ENCODE results near the gene C2orf74.
A peak's percentile ranks its signal among the peaks of the same experiment; 100 is the strongest.
"Not testable (repeated sequence)": the region's sequence is repeated elsewhere in the genome, so short reads cannot be mapped to it uniquely, and the experiment has no call there.

C2orf74 gene

DNA sequence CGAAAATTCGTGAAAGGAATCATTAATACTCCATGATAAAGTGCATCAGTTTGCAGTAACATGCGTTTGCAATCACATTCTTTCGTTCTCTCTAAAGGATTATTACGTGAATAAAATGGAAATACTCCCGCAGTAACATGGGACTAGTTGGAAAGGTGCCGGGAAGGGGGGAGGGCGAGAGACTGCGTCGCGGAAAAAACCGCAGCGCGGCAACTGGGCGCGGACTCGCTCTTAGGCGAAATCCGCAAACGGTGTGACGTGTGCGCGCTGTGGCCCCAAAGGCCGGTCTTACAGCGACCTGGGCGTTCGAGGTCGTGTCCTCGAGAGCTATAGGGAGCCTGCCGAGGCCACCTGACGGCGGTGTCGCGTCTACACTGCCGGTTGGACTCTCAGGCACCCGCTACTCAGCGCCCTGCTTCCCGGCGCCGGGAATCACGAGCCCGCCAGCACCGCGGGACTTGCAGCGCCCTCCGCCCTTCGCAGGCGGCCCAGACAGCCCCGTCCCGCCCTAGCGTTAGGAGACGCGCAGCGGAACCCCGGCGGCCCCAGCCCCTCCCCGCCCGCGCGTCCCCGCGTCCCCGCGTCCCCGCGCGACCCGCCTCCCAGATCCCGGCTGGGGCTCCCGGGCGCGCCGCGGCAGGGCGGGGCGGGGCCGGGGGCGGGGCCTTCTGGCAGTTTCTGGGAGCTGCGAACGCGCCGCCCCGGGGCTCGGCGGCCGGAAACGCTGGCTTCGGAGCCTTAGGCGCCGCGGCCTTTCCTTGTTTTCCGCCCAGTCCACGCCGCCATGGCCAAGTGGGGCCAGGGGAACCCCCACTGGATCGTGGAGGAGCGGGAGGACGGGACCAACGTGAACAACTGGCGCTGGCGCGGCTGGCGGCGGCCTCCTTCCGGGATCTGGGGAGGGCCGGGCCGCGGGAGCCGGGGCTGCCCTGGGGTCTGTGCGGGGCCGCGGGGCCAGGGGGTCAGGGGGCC, 15.1 kb downstream of the C2orf74 start:
- peak; percentile 94 for DNase-seq

DNA sequence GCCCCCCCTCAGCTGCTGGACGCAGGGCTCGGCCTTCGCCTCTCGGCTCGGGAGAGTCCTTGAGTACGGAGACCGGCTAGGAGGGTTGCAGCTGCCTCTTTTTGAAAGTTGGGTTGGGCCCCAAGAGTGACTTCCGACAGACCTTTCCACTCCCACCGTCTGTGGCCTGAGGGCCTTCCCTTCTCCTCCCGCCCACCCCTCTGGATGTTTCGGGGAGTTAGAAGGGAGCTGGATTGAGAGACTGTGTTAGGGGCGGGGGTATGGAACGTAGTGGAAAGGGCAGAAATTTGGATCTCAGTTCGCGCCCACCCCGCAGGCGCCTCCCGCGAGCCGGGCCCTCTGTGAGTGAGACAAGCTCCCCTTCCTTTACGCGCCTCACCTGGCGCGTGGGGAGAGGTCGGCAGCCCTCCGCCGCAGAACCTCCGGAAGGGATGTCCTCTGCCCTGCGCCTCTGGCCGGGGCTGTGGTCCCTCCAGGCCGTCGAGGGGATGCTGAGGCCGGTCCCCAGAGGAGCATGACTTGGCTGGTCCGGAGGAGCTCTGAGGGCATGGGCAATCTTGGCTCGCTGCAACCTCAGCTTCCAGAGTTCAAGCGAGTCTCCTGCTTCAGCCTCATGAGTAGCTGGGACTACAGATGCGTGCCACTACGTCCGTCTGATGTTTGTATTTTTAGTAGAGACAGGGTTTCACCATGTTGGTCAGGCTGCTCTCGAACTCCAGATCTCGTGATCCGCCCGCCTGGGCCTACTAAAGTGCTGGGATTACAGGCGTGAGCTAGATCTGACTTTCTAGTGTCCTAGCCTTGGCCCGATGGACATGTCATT, 15.9 kb downstream of the C2orf74 start:
- peak; percentile 40 to 52 for DNase-seq

GRCh38 chr2:61178603-61179545, 16.9 kb downstream of the C2orf74 start:
- peak; percentile 26 to 39 for DNase-seq

DNA sequence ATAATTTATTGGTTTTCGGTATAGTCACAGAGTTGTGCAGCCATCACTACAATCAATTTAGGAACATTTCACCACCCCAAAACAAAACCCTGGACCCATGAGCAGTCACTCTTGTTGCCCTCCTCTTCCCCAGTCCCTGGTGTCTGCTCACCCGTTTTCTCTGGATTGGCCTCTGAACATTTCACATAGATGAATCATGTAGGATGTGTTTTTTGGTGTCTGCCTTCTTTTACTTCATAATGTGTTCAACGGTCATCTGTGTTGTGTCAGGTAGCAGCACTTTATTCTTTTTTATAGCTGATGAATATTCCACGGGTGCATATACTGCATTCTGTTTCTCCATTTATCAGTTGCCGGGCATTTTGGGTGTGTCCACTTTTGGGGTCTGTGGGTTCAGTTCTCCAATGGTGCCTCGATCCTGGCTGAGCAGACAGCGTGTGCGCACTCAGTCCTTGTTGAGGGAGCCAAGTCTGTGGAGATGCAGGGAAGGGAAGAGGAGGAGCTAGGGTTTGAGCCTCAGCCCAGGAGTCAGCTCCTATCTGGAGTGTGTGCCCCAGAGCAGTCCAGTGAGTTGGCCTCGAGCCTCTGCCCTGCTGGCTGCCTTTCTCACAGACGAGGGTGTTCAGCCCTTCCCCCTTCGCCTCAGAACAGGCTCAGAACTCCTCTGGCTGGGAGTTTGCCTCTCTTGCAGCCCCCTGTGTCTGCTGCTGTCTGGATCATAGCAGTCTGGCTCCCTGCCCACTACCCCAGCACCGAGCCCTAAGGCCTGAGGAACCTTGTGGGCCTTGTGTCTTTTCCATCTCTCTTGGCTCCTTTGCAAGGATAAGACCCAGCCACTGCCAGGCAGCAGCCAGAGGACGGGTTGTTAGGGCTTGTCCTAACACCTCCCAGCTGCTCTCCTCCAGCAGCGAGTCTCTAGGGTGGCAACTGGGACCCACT, 18.0 kb downstream of the C2orf74 start:
- no peak for DNase-seq

DNA sequence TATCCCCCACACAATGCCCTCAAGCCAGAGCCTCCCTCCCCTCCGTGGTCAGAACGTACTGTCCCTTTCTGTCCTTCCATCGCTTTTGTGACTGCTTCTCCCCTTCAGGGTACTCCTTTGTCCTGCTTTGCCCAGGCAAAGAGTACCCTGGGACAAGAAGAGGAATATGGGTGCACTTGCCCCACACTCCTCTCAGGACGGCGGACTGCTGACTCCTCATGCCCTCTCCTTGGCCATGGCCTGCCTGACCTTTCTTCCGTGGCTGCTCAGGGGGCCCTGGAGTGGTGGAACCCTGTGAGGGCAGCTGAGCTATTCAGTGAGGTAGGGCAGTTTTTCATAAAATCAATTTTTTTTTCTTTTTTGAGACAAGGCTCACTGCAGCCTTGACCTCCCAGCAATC, 18.7 kb downstream of the C2orf74 start:
- DNase-seq, result no peak

DNA sequence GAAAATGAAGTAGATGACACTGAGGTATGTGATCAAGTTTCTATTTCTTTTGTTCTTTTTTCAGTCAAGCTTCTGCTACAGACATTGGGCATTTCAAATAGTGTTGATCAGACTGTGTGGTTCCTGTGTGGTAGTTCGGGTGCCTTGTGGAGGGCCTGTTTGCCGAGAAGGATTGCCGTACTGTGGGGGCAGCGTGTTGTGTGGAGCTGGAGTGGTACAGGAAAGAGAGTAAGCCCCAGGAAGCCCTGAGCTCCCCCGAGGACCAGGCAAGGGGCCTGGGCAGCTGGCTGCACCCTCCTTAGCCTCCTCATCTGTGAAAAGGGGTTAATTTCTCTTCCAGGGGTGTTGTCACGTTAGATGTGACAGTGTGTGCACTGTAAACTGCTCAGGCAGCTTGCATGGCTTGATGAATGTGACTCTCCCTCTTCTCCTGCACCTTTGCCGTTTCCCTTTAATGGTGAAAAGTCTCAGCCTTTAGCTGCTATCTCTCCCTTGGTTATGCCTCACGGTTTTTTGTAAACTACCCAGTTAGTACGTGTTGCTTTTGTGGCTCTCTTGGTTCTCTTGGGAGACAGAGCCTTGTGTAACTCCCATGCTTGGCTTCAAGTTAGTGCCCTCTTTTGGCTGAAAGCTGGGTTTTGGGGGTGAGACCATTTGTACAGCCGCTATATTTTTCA, 19.5 kb downstream of the C2orf74 start:
- DNase-seq, result no peak

- no peak for DNase-seq
These were observed 20.0 kb downstream of the C2orf74 start for GRCh38 chr2:61182059-61182383.

- no peak for DNase-seq
These were observed 21.8 kb downstream of the C2orf74 start for GRCh38 chr2:61183795-61184194.

GRCh38 chr2:61184263-61184662, 22.3 kb downstream of the C2orf74 start:
- no peak for DNase-seq

DNA sequence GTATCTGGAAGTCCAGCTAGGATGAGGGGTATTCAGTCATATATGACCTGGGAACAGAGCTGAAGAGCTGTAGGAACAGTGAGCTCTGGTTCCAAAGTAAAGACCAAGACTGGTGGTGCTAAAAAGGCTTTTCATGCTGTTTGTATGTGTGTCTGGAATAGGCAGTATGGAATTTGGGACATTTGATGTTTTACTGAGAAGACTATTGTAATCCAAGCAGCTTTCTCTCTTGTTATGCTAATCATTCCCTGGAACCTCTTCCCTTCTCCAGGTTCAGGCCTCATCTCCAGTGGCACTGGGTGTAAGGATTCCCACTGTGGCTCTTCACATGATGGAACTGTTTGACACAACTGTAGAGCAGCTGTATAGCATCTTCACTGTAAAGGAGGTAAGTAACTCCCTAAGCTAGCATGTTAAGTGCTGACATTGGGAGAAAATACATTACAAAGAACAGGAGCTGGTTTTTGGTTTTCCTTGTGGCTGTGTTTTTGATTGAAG, 23.3 kb downstream of the C2orf74 start:
- no peak for DNase-seq

GRCh38 chr2:61187085-61187484, 25.1 kb downstream of the C2orf74 start:
- DNase-seq, result no peak

GRCh38 chr2:61193670-61194561, 31.9 kb downstream of the C2orf74 start:
- DNase-seq, result no peak

GRCh38 chr2:61194646-61195045, 32.7 kb downstream of the C2orf74 start:
- DNase-seq, result not testable (repeated sequence)

- no peak for DNase-seq
These were observed 34.7 kb downstream of the C2orf74 start for GRCh38 chr2:61196671-61197070.

DNA sequence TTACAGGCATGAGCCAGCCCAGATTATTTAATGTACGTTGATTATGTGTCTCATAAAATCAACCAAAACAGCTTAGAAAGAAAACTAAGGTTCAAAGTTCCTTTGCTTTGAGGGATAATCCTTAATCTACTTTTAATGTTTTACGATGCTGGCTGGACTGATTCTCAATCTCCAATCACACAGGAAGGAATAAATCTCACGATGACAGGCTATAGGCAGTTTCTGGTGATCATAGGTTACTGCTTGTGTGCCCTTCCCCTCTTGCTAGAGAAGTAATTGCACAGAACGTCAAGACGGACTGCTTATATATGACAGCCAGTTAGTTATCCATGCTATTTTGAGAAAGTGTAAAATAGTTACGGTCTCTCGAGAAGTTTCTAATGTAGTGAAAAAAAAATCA, 43.1 kb downstream of the C2orf74 start:
- DNase-seq, result no peak

DNA sequence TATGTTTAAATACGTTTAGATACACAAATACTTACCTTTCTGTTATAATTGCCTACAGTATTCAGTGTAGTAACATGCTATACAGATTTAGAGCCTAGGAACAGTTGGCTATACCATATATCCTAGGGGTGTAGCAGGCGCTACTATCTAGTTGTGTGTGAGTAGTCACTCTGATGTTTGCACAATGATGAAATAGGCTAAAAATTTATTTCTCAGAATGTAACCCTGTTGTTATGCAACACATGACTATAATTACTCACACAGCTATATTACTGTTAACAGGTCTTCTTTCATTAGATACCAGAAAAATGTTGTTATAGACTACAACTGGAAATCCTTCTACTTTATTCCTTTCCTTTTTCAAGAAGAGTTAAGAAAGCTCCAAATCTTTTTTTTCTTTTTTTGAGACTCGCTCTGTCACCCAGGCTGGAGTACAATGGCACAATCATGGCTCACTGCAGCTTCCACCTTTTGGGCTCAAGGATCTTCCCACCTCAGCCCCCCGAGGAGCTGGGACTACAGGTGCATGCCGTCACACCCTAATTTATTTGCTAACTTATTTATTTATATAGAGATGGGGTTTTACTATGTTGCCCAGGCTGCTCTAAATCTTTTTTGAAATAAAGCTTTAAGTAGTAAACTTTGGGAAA, 48.5 kb downstream of the C2orf74 start:
- no peak for DNase-seq

GRCh38 chr2:61214171-61214570, 52.2 kb downstream of the C2orf74 start:
- DNase-seq, result no peak
